CD14-positive monocyte (primary cell): ENCODE measurements around the gene CDK7. TPM values are rescaled to one million over a fixed set of nuclear protein-coding genes. Genes with fewer than 3 reads are reported as not detected.

Experiments used
- DNase-seq, 3 donors: peaks; one replicate each; pipeline ENCODE4 v3.0.0-alpha.2; 2011 to 2022
- H2AFZ ChIP-seq: 2 replicates; pipeline ENCODE4 v1.6.0; 2012; ENCODE audit warnings: mild to moderate bottlenecking, low read depth, low read length, inconsistent platforms; ENCODE audit not compliant: insufficient read depth, poor library complexity, severe bottlenecking
- H3K27ac ChIP-seq, 2 donors: 1 replicate in 1 of 2; 2 replicates in 1 of 2; pipeline ENCODE4 v1.5.1; 2012 to 2013; ENCODE audit warnings: low read length in 2 of 2, control low read depth in 1 of 2, inconsistent platforms in 1 of 2, low read depth in 1 of 2, mild to moderate bottlenecking in 1 of 2
- H3K27me3 ChIP-seq, 2 donors: one replicate each; pipeline versions ENCODE4 v1.6.0 to v1.6.1; 2011 to 2013; ENCODE audit warnings: low read length in 2 of 2; ENCODE audit not compliant: control insufficient read depth in 2 of 2, insufficient read depth in 2 of 2
- H3K36me3 ChIP-seq, 2 donors: replicated peaks in 1 of 2; 1 replicate in 1 of 2; 2 replicates in 1 of 2; pipeline versions ENCODE4 v1.5.1 to v1.6.1; 2012 to 2013; ENCODE audit warnings: low read length in 2 of 2, control low read depth in 1 of 2, inconsistent platforms in 1 of 2, mild to moderate bottlenecking in 1 of 2; ENCODE audit not compliant: insufficient read depth in 2 of 2, control insufficient read depth in 1 of 2
- H3K4me1 ChIP-seq, 2 donors: 1 replicate in 1 of 2; 2 replicates in 1 of 2; pipeline versions ENCODE4 v1.5.1 to v1.6.1; 2012 to 2013; ENCODE audit warnings: low read length in 2 of 2, control low read depth in 1 of 2, inconsistent platforms in 1 of 2, mild to moderate bottlenecking in 1 of 2, moderate library complexity in 1 of 2; ENCODE audit not compliant: insufficient read depth in 2 of 2, control insufficient read depth in 1 of 2
- H3K4me2 ChIP-seq: replicated peaks from 2 replicates; pipeline ENCODE3; 2012; ENCODE audit warnings: low read length, moderate library complexity, mild to moderate bottlenecking; ENCODE audit not compliant: poor library complexity, severe bottlenecking; ENCODE audit errors: extremely low read depth
- H3K4me3 ChIP-seq, 3 experiments: fragments of 200-600 bp in 1 of 3; sonication (generic) in 1 of 3; replicated peaks in 1 of 3; 1 replicate in 2 of 3; 2 replicates in 1 of 3; pipeline ENCODE4 v1.5.1; 2011 to 2013; ENCODE audit warnings: low read length in 3 of 3, mild to moderate bottlenecking in 3 of 3, control low read depth in 2 of 3, low read depth in 2 of 3, inconsistent platforms in 1 of 3, moderate library complexity in 1 of 3
- H3K79me2 ChIP-seq: 2 replicates; pipeline ENCODE4 v1.6.0; 2012; ENCODE audit warnings: mild to moderate bottlenecking, control low read depth, inconsistent platforms, low read length, moderate library complexity; ENCODE audit not compliant: insufficient read depth
- H3K9ac ChIP-seq: 2 replicates; pipeline ENCODE4 v1.6.0; 2017; ENCODE audit warnings: low read length, mild to moderate bottlenecking; ENCODE audit not compliant: insufficient read depth, poor library complexity, severe bottlenecking
- H3K9me3 ChIP-seq, 2 donors: replicated peaks in 1 of 2; 1 replicate in 1 of 2; 2 replicates in 1 of 2; pipeline versions ENCODE4 v1.5.1 to v1.6.1; 2012 to 2013; ENCODE audit warnings: low read length in 2 of 2, control low read depth in 1 of 2; ENCODE audit not compliant: control insufficient read depth in 1 of 2, insufficient read depth in 1 of 2
- H4K20me1 ChIP-seq: 2 replicates; pipeline ENCODE4 v1.6.0; 2012; ENCODE audit warnings: mild to moderate bottlenecking, low read length, control low read depth, moderate library complexity; ENCODE audit not compliant: insufficient read depth
- H3K27ac Mint-ChIP-seq, 7 donors: one replicate each; pipeline ENCODE4 v1.8.0; 2020; ENCODE audit warnings: mild to moderate bottlenecking in 7 of 7, mixed read lengths in 7 of 7, moderate library complexity in 6 of 7, inconsistent platforms in 2 of 7
- H3K27me3 Mint-ChIP-seq, 3 donors: one replicate each; pipeline ENCODE4 v1.8.0; 2021 to 2022; ENCODE audit warnings: low read depth in 3 of 3, mild to moderate bottlenecking in 3 of 3, mixed read lengths in 3 of 3, moderate library complexity in 3 of 3, inconsistent platforms in 1 of 3
- H3K36me3 Mint-ChIP-seq, 2 donors: one replicate each; pipeline ENCODE4 v1.8.0; 2020; ENCODE audit warnings: mixed read lengths in 2 of 2, inconsistent platforms in 1 of 2, mild to moderate bottlenecking in 1 of 2
- H3K4me1 Mint-ChIP-seq: one replicate; pipeline ENCODE4 v1.8.0; 2020; ENCODE audit warnings: mild to moderate bottlenecking, mixed read lengths
- H3K4me3 Mint-ChIP-seq, 2 donors: one replicate each; pipeline ENCODE4 v1.8.0; 2020; ENCODE audit warnings: mild to moderate bottlenecking in 2 of 2, mixed read lengths in 2 of 2, moderate library complexity in 1 of 2
- H3K9me3 Mint-ChIP-seq, 7 donors: one replicate each; pipeline ENCODE4 v1.8.0; 2020 to 2022; ENCODE audit warnings: mixed read lengths in 7 of 7, mild to moderate bottlenecking in 6 of 7, moderate library complexity in 6 of 7, inconsistent platforms in 2 of 7
- CTCF ChIP-seq: fragments of 200-600 bp; IDR thresholded peaks from one replicate; pipeline ENCODE4 v1.8.0; 2022; ENCODE audit warnings: antibody characterized with exemption, mild to moderate bottlenecking
- WGBS: methylation state at CpG from one replicate; pipeline ENCODE4 v1.1.5; 2013; ENCODE audit warnings: missing lambda C conversion rate; ENCODE audit not compliant: insufficient coverage; 5-methylcytosine and 5-hydroxymethylcytosine counted together
- intact Hi-C, 2 donors: fragments of 100-400 bp; cut with micrococcal nuclease; formaldehyde crosslinking; loops; one replicate each; pipeline versions ENCODE4 v1.15.0 to v1.15.1; 2023
- polyA plus RNA-seq, 3 donors: library from polyadenylated mRNA; depleted of rRNA in 1 of 3; unstranded in 2 of 3; stranded (reverse) in 1 of 3; fragments of 300-500 nt in 2 of 3; fragments of >200 nt in 1 of 3; fragmentation: Illumina TruSeq in 2 of 3; gene quantifications; 1 replicate in 2 of 3; 2 replicates in 1 of 3; pipeline ENCODE4 v1.2.3, GENCODE V29; 2012 to 2021

Gene CDK7
- polyA plus RNA-seq, 3 donors, result 12.4 to 20.4 (median 14.4) TPM

GRCh38 chr5:69312459-69313160 is 77.9 kb downstream of the CDK7 start:
- Histone ChIP-seq H2AFZ (no peak overlapping the region), H3K9ac (no peak overlapping the region), H3K4me3 (no peak overlapping the region), H3K27me3 (no peaks in the 10 kb centered on the region), H3K4me1 (peaks cover 5 to 8% of the 10 kb centered on the region in 2 donors), H3K4me2 (no peak overlapping the region), H3K36me3 (peaks cover 18 to 61% of the 10 kb centered on the region in 2 donors), H3K79me2 (no peaks in the 10 kb centered on the region), H3K27ac (no peak overlapping the region), H4K20me1 (no peaks in the 10 kb centered on the region), H3K9me3 (peaks cover 5 to 7% of the 10 kb centered on the region in 2 donors)
- WGBS, result 0% methylated on average over 2 of the region's 5 CpGs
- no peak for TF ChIP-seq CTCF
- Mint-ChIP-seq H3K27me3 (peaks cover 0 to 2% (median 1%) of the 10 kb centered on the region in 3 donors), H3K4me1 (peaks cover 18% of the 10 kb centered on the region), H3K27ac (peak overlapping the region in 3 of 7 donors; percentile 30 to 60 (median 50)), H3K4me3 (no peak overlapping the region), H3K36me3 (peaks cover 54 to 65% of the 10 kb centered on the region in 2 donors), H3K9me3 (peaks cover 3 to 17% (median 15%) of the 10 kb centered on the region in 7 donors)
- intact Hi-C loops, result no loop called here
- DNase-seq, result no peak

GRCh38 chr5:69313428-69313827 is 78.7 kb downstream of the CDK7 start:
- peaks cover 5 to 7% of the 10 kb centered on the region in 2 donors for H3K9me3 ChIP-seq
- no peaks in the 10 kb centered on the region for H3K79me2 ChIP-seq
- H3K4me3 ChIP-seq, result no peak overlapping the region
- DNase-seq, result no peak
- H3K27ac Mint-ChIP-seq, result peak overlapping the region in 4 of 7 donors; percentile 15 to 63 (median 41)
- TF ChIP-seq CTCF, result no peak
- intact Hi-C loops, result no loop called here
- no peak overlapping the region for H2AFZ ChIP-seq
- no peak overlapping the region for H3K27ac ChIP-seq
- H3K9ac ChIP-seq, result no peak overlapping the region
- H3K36me3 ChIP-seq, result peaks cover 18 to 52% of the 10 kb centered on the region in 2 donors
- H3K4me1 Mint-ChIP-seq, result peaks cover 24% of the 10 kb centered on the region
- no peak overlapping the region for H3K4me2 ChIP-seq
- H3K27me3 ChIP-seq, result no peaks in the 10 kb centered on the region
- H3K9me3 Mint-ChIP-seq, result peaks cover 3 to 16% (median 15%) of the 10 kb centered on the region in 7 donors
- H3K36me3 Mint-ChIP-seq, result peaks cover 47 to 57% of the 10 kb centered on the region in 2 donors
- WGBS, result 98% methylated on average over 8 of the region's 9 CpGs
- H3K27me3 Mint-ChIP-seq, result peaks cover 0 to 2% (median 1%) of the 10 kb centered on the region in 3 donors
- H3K4me1 ChIP-seq, result peaks cover 13 to 16% of the 10 kb centered on the region in 2 donors
- peak overlapping the region in 1 of 2 donors; percentile 31 for H3K4me3 Mint-ChIP-seq
- no peaks in the 10 kb centered on the region for H4K20me1 ChIP-seq
